Measurements from ENCODE around the gene ELANE.

GRCh38 chr19:870963-871401 is 18.9 kb downstream of the ELANE start:
- TF ChIP-seq CTCF (IDR thresholded peaks at IDR 0.05) (no peak), POLR2A (IDR thresholded peaks at IDR 0.05) (no peak)

All from adrenal gland (tissue), 5 donors.